AG09319 (cell line): ENCODE measurements around the gene MYORG.
A peak's percentile ranks its signal among the peaks of the same experiment; 100 is the strongest.

Source experiments
- DNase-seq: peaks from one replicate; pipeline ENCODE4 v3.0.0-alpha.2; 2010; ENCODE audit warnings: low read depth; ENCODE audit errors: extremely low read depth
- CTCF ChIP-seq: IDR thresholded peaks from 2 replicates; pipeline ENCODE4 v1.5.1; 2011; ENCODE audit warnings: low read depth, mild to moderate bottlenecking, inconsistent platforms, low read length, moderate library complexity

The MYORG gene

GRCh38 chr9:34334337-34334824 lies 42.3 kb downstream of the MYORG start:
- TF ChIP-seq CTCF, result no peak
- DNase-seq, result no peak

- DNase-seq, result no peak
- no peak for TF ChIP-seq CTCF
Observed at GRCh38 chr9:34333836-34334235, 42.9 kb downstream of the MYORG start.

- DNase-seq, result no peak
- TF ChIP-seq CTCF, result peak; percentile 51
Observed at GRCh38 chr9:34332076-34332964, 44.4 kb downstream of the MYORG start.

- DNase-seq, result no peak
- TF ChIP-seq CTCF, result no peak
Observed at GRCh38 chr9:34331196-34331595, 45.5 kb downstream of the MYORG start.

- no peak for TF ChIP-seq CTCF
Observed at GRCh38 chr9:34328987-34329832, 47.5 kb downstream of the MYORG start, which contains the start of the genes KIF24 and NUDT2. TSS of gene KIF24 (minus strand) at chr9:34329268. CDS start at chr9:34311346, 17,922 bp downstream. TSS of gene NUDT2 (plus strand) at chr9:34329569. CDS start at chr9:34339040, 9,471 bp downstream.

GRCh38 chr9:34328500-34328986 lies 48.2 kb downstream of the MYORG start:
- TF ChIP-seq CTCF, result no peak
- no peak for DNase-seq

More at GRCh38 chr9:34328987-34329832, 47.5 kb downstream of the MYORG start, which contains the start of the genes KIF24 and NUDT2:
- peak; percentile 99 for DNase-seq
